ENCODE data around the gene TECPR2. TPM values are rescaled to one million over a fixed set of nuclear protein-coding genes. Genes with fewer than 3 reads are reported as not detected.

Gene TECPR2
- total RNA-seq, 1 experiment from 2014 or later, result 12.2 TPM

GRCh38 chr14:102389246-102389645 is 26.5 kb downstream of the TECPR2 start:
- no peak overlapping the region for H3K4me2 ChIP-seq (ENCODE audit: low read length)
- CTCF ChIA-PET, result no interaction called here
- no peaks in the 10 kb centered on the region for H3K9me2 ChIP-seq (ENCODE audit: insufficient read depth)
- no peaks in the 10 kb centered on the region for H3K9me3 ChIP-seq (ENCODE audit: control insufficient read depth in 1 of 2, insufficient read depth in 1 of 2, low read depth in 1 of 2, low read length in 2 of 2)
- RAD21 ChIA-PET (ENCODE audit: low non-redundant PET in 1 of 2, low total read pairs in 2 of 2, uncharacterized antibody in 2 of 2, unreplicated experiment in 2 of 2), result no interaction called here
- POLR2A ChIA-PET, result no interaction called here
- no peaks in the 10 kb centered on the region for H3K79me2 ChIP-seq (ENCODE audit: insufficient read depth, low read length)
- intact Hi-C loops (cut with micrococcal nuclease), result no loop called here
- H4K20me1 ChIP-seq (ENCODE audit: insufficient read depth), result no peaks in the 10 kb centered on the region
- DNase-seq (ENCODE audit: low read depth, low spot score) (no peak), ATAC-seq (no peak)
- no peak overlapping the region for H2AFZ ChIP-seq (ENCODE audit: low read depth, low read length, poor library complexity, severe bottlenecking)
- no peaks in the 10 kb centered on the region for H3K36me3 ChIP-seq (ENCODE audit: control insufficient read depth in 1 of 2, insufficient read depth in 2 of 2, low read length in 2 of 2)
- no peaks in the 10 kb centered on the region for H3K4me1 ChIP-seq (ENCODE audit: control insufficient read depth in 1 of 2, insufficient read depth in 2 of 2, low read length in 2 of 2)
- no peak overlapping the region for H3K4me3 ChIP-seq (replicated peaks in 1 of 2; ENCODE audit: low read depth in 1 of 2, low read length in 2 of 2)
- no peak overlapping the region for H3K9ac ChIP-seq (ENCODE audit: low read length)
- BruUV-seq (replicated peaks), result no TSS peak
- H3K27me3 ChIP-seq (ENCODE audit: insufficient read depth, low read length), result no peaks in the 10 kb centered on the region
- no peak for TF ChIP-seq EZH2 (IDR thresholded peaks at IDR 0.05)
- no peak overlapping the region for H3K27ac ChIP-seq (ENCODE audit: low read depth, low read length)

GRCh38 chr14:102390064-102390855 is 27.5 kb downstream of the TECPR2 start:
- ChIA-PET RAD21 (ENCODE audit: low non-redundant PET in 1 of 2, low total read pairs in 2 of 2, uncharacterized antibody in 2 of 2, unreplicated experiment in 2 of 2) (no interaction called here), POLR2A (interaction anchor here (0.6 kb wide), 1 partner anchor 73 kb away, joined by 3 read pairs; no protein-coding TSS in a partner anchor), CTCF (no interaction called here)
- H3K4me3 ChIP-seq (replicated peaks in 1 of 2; ENCODE audit: low read depth in 1 of 2, low read length in 2 of 2), result no peak overlapping the region
- TF ChIP-seq EZH2 (IDR thresholded peaks at IDR 0.05) (no peak), FOSL1 (IDR thresholded peaks at IDR 0.05; ENCODE audit: low read depth) (peak; percentile 17; the same call in 1 of the 2 replicates)
- no peaks in the 10 kb centered on the region for H3K36me3 ChIP-seq (ENCODE audit: control insufficient read depth in 1 of 2, insufficient read depth in 2 of 2, low read length in 2 of 2)
- H3K9ac ChIP-seq (ENCODE audit: low read length), result no peak overlapping the region
- no peaks in the 10 kb centered on the region for H3K79me2 ChIP-seq (ENCODE audit: insufficient read depth, low read length)
- H3K27ac ChIP-seq (ENCODE audit: low read depth, low read length), result no peak overlapping the region
- H3K4me1 ChIP-seq (ENCODE audit: control insufficient read depth in 1 of 2, insufficient read depth in 2 of 2, low read length in 2 of 2), result no peaks in the 10 kb centered on the region
- no peaks in the 10 kb centered on the region for H3K9me3 ChIP-seq (ENCODE audit: control insufficient read depth in 1 of 2, insufficient read depth in 1 of 2, low read depth in 1 of 2, low read length in 2 of 2)
- BruUV-seq (replicated peaks), result no TSS peak
- intact Hi-C loops (cut with micrococcal nuclease), result no loop called here
- no peak overlapping the region for H3K4me2 ChIP-seq (ENCODE audit: low read length)
- no peak for ATAC-seq
- H3K9me2 ChIP-seq (ENCODE audit: insufficient read depth), result no peaks in the 10 kb centered on the region
- no peaks in the 10 kb centered on the region for H3K27me3 ChIP-seq (ENCODE audit: insufficient read depth, low read length)
- no peaks in the 10 kb centered on the region for H4K20me1 ChIP-seq (ENCODE audit: insufficient read depth)
- DNase-seq (ENCODE audit: low read depth, low spot score), result no peak
- H2AFZ ChIP-seq (ENCODE audit: low read depth, low read length, poor library complexity, severe bottlenecking), result no peak overlapping the region
